GM23338 (cell line): ENCODE measurements around the gene RPN1. TPM values are rescaled to one million over a fixed set of nuclear protein-coding genes. Genes with fewer than 3 reads are reported as not detected.

ENCODE experiments used
- ATAC-seq: fragments of 200-7000 bp; cut with Tn5 transposase; 3 replicates; pipeline ENCODE4 v1.9.1; 2020
- DNase-seq: peaks from one replicate; pipeline ENCODE4 v3.0.0-alpha.2; 2015; ENCODE audit warnings: low spot score
- H2AFZ ChIP-seq: fragments of 200-600 bp; sonication (generic); 2 replicates; pipeline ENCODE4 v1.8.0; 2016; ENCODE audit warnings: antibody characterized with exemption, mild to moderate bottlenecking, moderate library complexity
- H3F3A ChIP-seq: fragments of 200-600 bp; sonication (generic); replicated peaks from 2 replicates; pipeline ENCODE4 v1.8.0; 2017; ENCODE audit warnings: antibody characterized with exemption, mixed run types, low read depth
- H3K27ac ChIP-seq: fragments of 200-600 bp; sonication (generic); 2 replicates; pipeline ENCODE4 v1.6.1; 2016; ENCODE audit warnings: low read depth
- H3K27me3 ChIP-seq: fragments of 200-600 bp; sonication (generic); 2 replicates; pipeline ENCODE4 v1.8.0; 2016; ENCODE audit warnings: mild to moderate bottlenecking, mixed run types, moderate library complexity; ENCODE audit not compliant: insufficient read depth
- H3K36me3 ChIP-seq: fragments of 200-600 bp; sonication (generic); 2 replicates; pipeline ENCODE4 v1.8.0; 2016; ENCODE audit warnings: mild to moderate bottlenecking; ENCODE audit not compliant: insufficient read depth
- H3K4me1 ChIP-seq: fragments of 200-600 bp; sonication (generic); 2 replicates; pipeline ENCODE4 v1.8.0; 2016; ENCODE audit warnings: mild to moderate bottlenecking, moderate library complexity; ENCODE audit not compliant: insufficient read depth
- H3K4me2 ChIP-seq: fragments of 200-600 bp; sonication (generic); 2 replicates; pipeline ENCODE4 v1.7.1; 2017; ENCODE audit warnings: mixed run types
- H3K4me3 ChIP-seq: fragments of 200-600 bp; sonication (generic); 2 replicates; pipeline ENCODE4 v1.6.1; 2016; ENCODE audit warnings: mixed run types
- H3K79me2 ChIP-seq: fragments of 200-600 bp; sonication (generic); replicated peaks from 2 replicates; pipeline ENCODE4 v1.8.0; 2017; ENCODE audit warnings: mild to moderate bottlenecking; ENCODE audit not compliant: insufficient read depth
- H3K9me2 ChIP-seq: fragments of 200-600 bp; sonication (generic); 2 replicates; pipeline ENCODE4 v1.8.0; 2017; ENCODE audit not compliant: insufficient read depth
- H4K20me1 ChIP-seq: fragments of 200-600 bp; sonication (generic); replicated peaks from 2 replicates; pipeline ENCODE4 v1.8.0; 2017; ENCODE audit warnings: mild to moderate bottlenecking; ENCODE audit not compliant: insufficient read depth
- H3K27ac Mint-ChIP-seq: 2 replicates; pipeline ENCODE4 v1.8.0; 2020; ENCODE audit warnings: inconsistent platforms, mild to moderate bottlenecking, moderate library complexity, mixed read lengths
- H3K27me3 Mint-ChIP-seq: 3 replicates; pipeline ENCODE4 v1.8.0; 2022; ENCODE audit warnings: low read depth, mild to moderate bottlenecking, moderate library complexity, mixed read lengths, inconsistent platforms; ENCODE audit not compliant: insufficient read depth, poor library complexity
- H3K36me3 Mint-ChIP-seq: 3 replicates; pipeline ENCODE4 v1.8.0; 2021; ENCODE audit warnings: low read depth, mild to moderate bottlenecking, inconsistent platforms, moderate library complexity, mixed read lengths
- H3K4me1 Mint-ChIP-seq: 3 replicates; pipeline ENCODE4 v1.8.0; 2020; ENCODE audit warnings: mild to moderate bottlenecking, inconsistent platforms, mixed read lengths
- H3K4me3 Mint-ChIP-seq: 3 replicates; pipeline ENCODE4 v1.8.0; 2021; ENCODE audit warnings: moderate library complexity, mild to moderate bottlenecking, inconsistent platforms, mixed read lengths
- H3K9me3 Mint-ChIP-seq: 3 replicates; pipeline ENCODE4 v1.8.0; 2020; ENCODE audit warnings: moderate library complexity, mild to moderate bottlenecking, inconsistent platforms, mixed read lengths
- CREB1 ChIP-seq: fragments of 250-450 bp; sonication (Bioruptor Pico); IDR thresholded peaks from 2 replicates; pipeline ENCODE4 v1.5.0; 2020; ENCODE audit warnings: low read depth, mild to moderate bottlenecking, moderate library complexity
- EZH2 ChIP-seq: fragments of 200-600 bp; sonication (generic); IDR thresholded peaks from one replicate; pipeline ENCODE4 v1.8.0; 2017; ENCODE audit warnings: antibody characterized with exemption, mild to moderate bottlenecking, low read depth; ENCODE audit not compliant: unreplicated experiment
- JUNB ChIP-seq: IDR thresholded peaks from one replicate; pipeline ENCODE4 v1.6.1; 2016; ENCODE audit warnings: antibody characterized with exemption; ENCODE audit not compliant: unreplicated experiment
- NANOG ChIP-seq: IDR thresholded peaks from 2 replicates; pipeline ENCODE4 v1.6.1; 2016; ENCODE audit warnings: antibody characterized with exemption, borderline replicate concordance
- POLR2AphosphoS5 ChIP-seq: IDR thresholded peaks from 2 replicates; pipeline ENCODE4 v1.6.1; 2016; ENCODE audit warnings: antibody characterized with exemption, low read depth
- STAT1 ChIP-seq: IDR thresholded peaks from one replicate; pipeline ENCODE4 v1.6.1; 2016; ENCODE audit warnings: antibody characterized with exemption; ENCODE audit not compliant: unreplicated experiment
- ZNF331 ChIP-seq: fragments of 250-450 bp; sonication (Bioruptor Pico); IDR thresholded peaks from 2 replicates; pipeline ENCODE4 v1.5.0; 2020; ENCODE audit warnings: low read depth, mild to moderate bottlenecking, moderate library complexity
- ZNF462 ChIP-seq: fragments of 250-450 bp; sonication (Bioruptor Pico); IDR thresholded peaks from 2 replicates; pipeline ENCODE4 v1.5.0; 2020; ENCODE audit warnings: mild to moderate bottlenecking, moderate library complexity
- polyA plus RNA-seq: library from polyadenylated mRNA; unstranded; fragments of >200 nt; fragmentation: Nextera tagmentation; extraction: Ambion mirVana; gene quantifications from 2 replicates; pipeline ENCODE4 v1.2.1, GENCODE V29; 2016
- total RNA-seq: library from RNA; depleted of rRNA; stranded (reverse); fragments of >200 nt; shearing (Covaris generic); gene quantifications from 2 replicates; pipeline ENCODE4 v1.2.3, GENCODE V29; 2014
- TF ChIP-seq, protein P1 (sequence below): IDR thresholded peaks from one replicate; pipeline ENCODE4 v1.6.1; 2018; ENCODE audit warnings: antibody characterized with exemption; ENCODE audit not compliant: unreplicated experiment
- TF ChIP-seq, protein P2 (sequence below): IDR thresholded peaks from 2 replicates; pipeline ENCODE4 v1.6.1; 2016; ENCODE audit warnings: antibody characterized with exemption

Gene RPN1
- total and polyA plus RNA-seq, 2 experiments from 2014 or later: 111 to 231 TPM

DNA sequence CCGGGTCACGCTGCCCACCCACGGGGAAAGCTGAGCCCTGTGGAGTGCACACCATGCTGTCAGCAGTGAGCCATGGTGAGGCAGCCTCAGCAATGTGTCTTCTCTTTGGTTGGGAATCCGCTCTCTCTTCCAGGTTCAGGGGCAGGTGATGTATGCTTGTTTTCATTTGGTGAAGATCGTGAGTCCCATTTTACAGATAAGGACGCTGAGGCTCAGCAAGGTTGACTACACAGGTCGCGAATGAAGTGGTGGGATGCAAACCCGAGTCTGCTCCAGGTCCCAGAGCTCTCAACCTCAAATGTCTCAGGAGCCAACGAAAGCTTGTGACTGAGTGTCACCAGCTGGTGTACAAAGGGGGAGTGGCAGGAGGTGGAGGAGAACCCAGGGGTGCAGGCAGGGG lies 74.3 kb downstream of the RPN1 start (continued):
- TF ChIP-seq ZNF462 (CRISPR knock-in tag) (no peak), STAT1 (no peak), EZH2 (no peak)

DNA sequence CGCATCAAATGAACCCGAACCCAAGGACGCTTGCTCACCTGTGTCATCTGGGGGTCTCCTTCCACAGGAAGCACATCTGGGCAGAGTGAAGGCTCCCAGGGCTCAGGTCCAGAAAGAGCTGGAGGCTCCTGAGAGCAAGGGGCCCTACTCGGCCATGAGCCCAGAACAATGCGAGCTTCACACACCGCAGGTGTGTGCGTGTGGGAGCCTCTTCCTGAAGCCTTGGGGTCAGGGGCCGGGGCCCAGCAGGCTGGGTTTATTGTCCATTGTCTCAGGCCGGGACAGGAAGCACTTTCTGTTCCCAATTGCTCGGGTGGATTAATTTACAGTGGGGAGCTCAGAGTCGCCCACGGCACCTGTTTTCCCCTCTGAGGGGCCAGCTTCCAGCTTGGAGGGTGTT lies 74.8 kb downstream of the RPN1 start:
- ATAC-seq (no peak; the same call in 2 of the 3 replicates), DNase-seq (no peak)
- Histone ChIP-seq H3F3A (no peaks in the 10 kb centered on the region), H3K27ac (no peak overlapping the region), H4K20me1 (no peaks in the 10 kb centered on the region), H3K27me3 (no peaks in the 10 kb centered on the region), H3K79me2 (no peaks in the 10 kb centered on the region), H3K4me3 (no peak overlapping the region), H3K4me1 (no peaks in the 10 kb centered on the region), H3K36me3 (no peaks in the 10 kb centered on the region), H2AFZ (no peak overlapping the region), H3K9me2 (no peaks in the 10 kb centered on the region), H3K4me2 (no peak overlapping the region)
- Mint-ChIP-seq H3K9me3 (peaks cover 9% of the 10 kb centered on the region; the same call in 2 of the 3 replicates), H3K4me3 (no peak overlapping the region), H3K27ac (no peak overlapping the region), H3K27me3 (peaks cover 15% of the 10 kb centered on the region), H3K4me1 (peaks cover 14% of the 10 kb centered on the region), H3K36me3 (0 out of 3 replicates have a peak, but pooled peaks cover 3% of the 10 kb centered on the region)
- TF ChIP-seq EZH2 (no peak), STAT1 (no peak), NANOG (no peak), ZNF331 (no peak), JUNB (no peak), POLR2AphosphoS5 (no peak), CREB1 (no peak)
- TF ChIP-seq, protein P1, sequence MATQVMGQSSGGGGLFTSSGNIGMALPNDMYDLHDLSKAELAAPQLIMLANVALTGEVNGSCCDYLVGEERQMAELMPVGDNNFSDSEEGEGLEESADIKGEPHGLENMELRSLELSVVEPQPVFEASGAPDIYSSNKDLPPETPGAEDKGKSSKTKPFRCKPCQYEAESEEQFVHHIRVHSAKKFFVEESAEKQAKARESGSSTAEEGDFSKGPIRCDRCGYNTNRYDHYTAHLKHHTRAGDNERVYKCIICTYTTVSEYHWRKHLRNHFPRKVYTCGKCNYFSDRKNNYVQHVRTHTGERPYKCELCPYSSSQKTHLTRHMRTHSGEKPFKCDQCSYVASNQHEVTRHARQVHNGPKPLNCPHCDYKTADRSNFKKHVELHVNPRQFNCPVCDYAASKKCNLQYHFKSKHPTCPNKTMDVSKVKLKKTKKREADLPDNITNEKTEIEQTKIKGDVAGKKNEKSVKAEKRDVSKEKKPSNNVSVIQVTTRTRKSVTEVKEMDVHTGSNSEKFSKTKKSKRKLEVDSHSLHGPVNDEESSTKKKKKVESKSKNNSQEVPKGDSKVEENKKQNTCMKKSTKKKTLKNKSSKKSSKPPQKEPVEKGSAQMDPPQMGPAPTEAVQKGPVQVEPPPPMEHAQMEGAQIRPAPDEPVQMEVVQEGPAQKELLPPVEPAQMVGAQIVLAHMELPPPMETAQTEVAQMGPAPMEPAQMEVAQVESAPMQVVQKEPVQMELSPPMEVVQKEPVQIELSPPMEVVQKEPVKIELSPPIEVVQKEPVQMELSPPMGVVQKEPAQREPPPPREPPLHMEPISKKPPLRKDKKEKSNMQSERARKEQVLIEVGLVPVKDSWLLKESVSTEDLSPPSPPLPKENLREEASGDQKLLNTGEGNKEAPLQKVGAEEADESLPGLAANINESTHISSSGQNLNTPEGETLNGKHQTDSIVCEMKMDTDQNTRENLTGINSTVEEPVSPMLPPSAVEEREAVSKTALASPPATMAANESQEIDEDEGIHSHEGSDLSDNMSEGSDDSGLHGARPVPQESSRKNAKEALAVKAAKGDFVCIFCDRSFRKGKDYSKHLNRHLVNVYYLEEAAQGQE: no peak
- TF ChIP-seq, protein P2, sequence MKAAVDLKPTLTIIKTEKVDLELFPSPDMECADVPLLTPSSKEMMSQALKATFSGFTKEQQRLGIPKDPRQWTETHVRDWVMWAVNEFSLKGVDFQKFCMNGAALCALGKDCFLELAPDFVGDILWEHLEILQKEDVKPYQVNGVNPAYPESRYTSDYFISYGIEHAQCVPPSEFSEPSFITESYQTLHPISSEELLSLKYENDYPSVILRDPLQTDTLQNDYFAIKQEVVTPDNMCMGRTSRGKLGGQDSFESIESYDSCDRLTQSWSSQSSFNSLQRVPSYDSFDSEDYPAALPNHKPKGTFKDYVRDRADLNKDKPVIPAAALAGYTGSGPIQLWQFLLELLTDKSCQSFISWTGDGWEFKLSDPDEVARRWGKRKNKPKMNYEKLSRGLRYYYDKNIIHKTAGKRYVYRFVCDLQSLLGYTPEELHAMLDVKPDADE: no peak
